ENCODE data around the gene FBXO31.
"Not testable (repeated sequence)": the region's sequence is repeated elsewhere in the genome, so short reads cannot be mapped to it uniquely, and the experiment has no call there.

FBXO31 gene

DNA sequence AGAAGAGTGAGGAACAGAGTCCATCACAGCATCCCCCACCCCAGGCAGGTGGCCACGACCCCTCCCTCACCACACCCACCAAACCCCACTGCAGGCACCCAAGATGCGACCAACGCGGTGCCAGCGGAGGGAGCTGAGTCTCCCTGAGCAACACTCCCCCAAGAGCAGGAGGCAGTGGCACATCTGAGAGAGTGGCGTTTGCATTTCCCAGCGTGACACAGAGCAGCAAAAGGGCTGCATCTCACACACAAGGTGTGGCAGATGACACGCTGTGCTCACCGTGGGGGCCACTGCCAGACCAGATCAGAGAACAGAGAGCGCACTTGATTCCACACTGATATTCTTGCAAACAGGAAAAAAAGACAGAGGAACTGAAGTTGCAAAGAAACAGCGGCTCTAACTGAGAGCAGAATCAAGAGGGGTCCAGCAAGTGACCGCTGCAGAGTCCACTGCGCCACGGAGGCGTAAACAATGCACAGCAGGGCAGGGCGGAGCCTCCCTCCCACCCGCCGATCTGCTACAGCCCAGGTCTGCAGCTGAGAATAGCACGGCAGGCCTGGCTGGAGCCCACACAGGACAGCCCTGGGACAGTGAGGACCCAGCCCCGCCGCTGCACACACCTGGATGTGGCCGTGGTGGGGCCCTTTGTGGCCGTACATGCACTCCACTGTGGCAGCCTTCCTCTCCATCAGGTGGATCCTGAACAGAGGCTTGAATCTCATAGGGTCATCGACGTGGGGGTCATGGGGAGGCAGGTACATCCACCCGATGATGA, 40.4 kb downstream of the FBXO31 start:
- peaks cover 43% of the 10 kb centered on the region for H3K36me3 ChIP-seq (ENCODE audit: insufficient read depth, low read length)
- H3K4me3 ChIP-seq (ENCODE audit: low read length): no peak overlapping the region
- H3K4me2 ChIP-seq (ENCODE audit: low read length): no peak overlapping the region
- no peaks in the 10 kb centered on the region for H3K4me1 ChIP-seq (ENCODE audit: control insufficient read depth, insufficient read depth, low read length)
- H3K9ac ChIP-seq (ENCODE audit: low read depth, low read length): no peak overlapping the region
- H3K27me3 ChIP-seq (ENCODE audit: control insufficient read depth, insufficient read depth, low read length): no peaks in the 10 kb centered on the region
- no peaks in the 10 kb centered on the region for H3K9me3 ChIP-seq (replicated peaks; ENCODE audit: low read length)

- H3K4me2 ChIP-seq (ENCODE audit: low read length): no peak overlapping the region
- no peak overlapping the region for H3K4me3 ChIP-seq (ENCODE audit: low read length)
- no peaks in the 10 kb centered on the region for H3K27me3 ChIP-seq (ENCODE audit: control insufficient read depth, insufficient read depth, low read length)
- no peak overlapping the region for H3K9ac ChIP-seq (ENCODE audit: low read depth, low read length)
- H3K36me3 ChIP-seq (ENCODE audit: insufficient read depth, low read length): peaks cover 47% of the 10 kb centered on the region
- no peaks in the 10 kb centered on the region for H3K4me1 ChIP-seq (ENCODE audit: control insufficient read depth, insufficient read depth, low read length)
- H3K9me3 ChIP-seq (replicated peaks; ENCODE audit: low read length): no peaks in the 10 kb centered on the region
These were observed 41.1 kb downstream of the FBXO31 start for GRCh38 chr16:87342504-87342903.

DNA sequence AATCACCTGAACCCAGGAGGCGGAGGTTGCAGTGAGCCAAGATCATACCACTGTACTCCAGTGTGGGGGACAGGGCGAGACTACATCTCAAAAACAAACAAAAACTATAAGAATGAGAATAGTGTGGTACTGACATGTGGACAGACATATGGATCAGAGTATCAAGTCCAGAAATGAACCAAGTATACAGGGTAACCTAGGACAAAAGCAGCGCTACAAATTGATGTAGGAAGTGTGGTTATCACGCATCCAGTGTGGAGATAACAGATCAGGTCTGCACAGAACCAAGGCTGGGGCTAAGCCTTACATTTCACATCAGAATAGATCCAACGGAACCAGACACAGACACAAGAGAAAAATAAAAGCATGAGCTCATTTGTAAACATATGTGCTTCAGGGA, 43.4 kb downstream of the FBXO31 start:
- Histone ChIP-seq H3K4me1 (ENCODE audit: control insufficient read depth, insufficient read depth, low read length) (no peaks in the 10 kb centered on the region), H3K4me2 (ENCODE audit: low read length) (no peak overlapping the region), H3K4me3 (ENCODE audit: low read length) (no peak overlapping the region), H3K27me3 (ENCODE audit: control insufficient read depth, insufficient read depth, low read length) (no peaks in the 10 kb centered on the region), H3K9ac (ENCODE audit: low read depth, low read length) (no peak overlapping the region), H3K36me3 (ENCODE audit: insufficient read depth, low read length) (peaks cover 37% of the 10 kb centered on the region), H3K9me3 (replicated peaks; ENCODE audit: low read length) (no peaks in the 10 kb centered on the region)

DNA sequence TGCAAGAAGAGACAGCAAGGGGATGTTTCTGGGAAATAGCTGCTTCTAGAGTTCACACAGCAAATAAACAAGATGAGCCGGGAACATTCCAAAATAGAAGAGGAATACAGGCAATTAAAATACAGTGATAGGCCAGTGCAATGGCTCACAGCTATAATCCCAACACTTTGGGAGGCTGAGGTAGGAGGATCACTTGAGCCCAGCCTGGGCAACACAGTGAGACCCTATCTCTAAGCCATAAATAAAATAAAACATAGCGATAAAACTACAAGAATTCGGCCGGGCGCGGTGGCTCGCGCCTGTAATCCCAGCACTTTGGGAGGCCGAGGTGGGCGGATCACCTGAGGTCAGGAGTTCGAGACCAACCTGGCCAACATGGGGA, 43.9 kb downstream of the FBXO31 start:
- not testable (repeated sequence) for H3K4me1 ChIP-seq (ENCODE audit: control insufficient read depth, insufficient read depth, low read length); H3K9ac ChIP-seq (ENCODE audit: low read depth, low read length); H3K4me2 ChIP-seq (ENCODE audit: low read length); H3K9me3 ChIP-seq (replicated peaks; ENCODE audit: low read length); H3K27me3 ChIP-seq (ENCODE audit: control insufficient read depth, insufficient read depth, low read length); H3K4me3 ChIP-seq (ENCODE audit: low read length)
- peaks cover 41% of the 10 kb centered on the region for H3K36me3 ChIP-seq (ENCODE audit: insufficient read depth, low read length)

DNA sequence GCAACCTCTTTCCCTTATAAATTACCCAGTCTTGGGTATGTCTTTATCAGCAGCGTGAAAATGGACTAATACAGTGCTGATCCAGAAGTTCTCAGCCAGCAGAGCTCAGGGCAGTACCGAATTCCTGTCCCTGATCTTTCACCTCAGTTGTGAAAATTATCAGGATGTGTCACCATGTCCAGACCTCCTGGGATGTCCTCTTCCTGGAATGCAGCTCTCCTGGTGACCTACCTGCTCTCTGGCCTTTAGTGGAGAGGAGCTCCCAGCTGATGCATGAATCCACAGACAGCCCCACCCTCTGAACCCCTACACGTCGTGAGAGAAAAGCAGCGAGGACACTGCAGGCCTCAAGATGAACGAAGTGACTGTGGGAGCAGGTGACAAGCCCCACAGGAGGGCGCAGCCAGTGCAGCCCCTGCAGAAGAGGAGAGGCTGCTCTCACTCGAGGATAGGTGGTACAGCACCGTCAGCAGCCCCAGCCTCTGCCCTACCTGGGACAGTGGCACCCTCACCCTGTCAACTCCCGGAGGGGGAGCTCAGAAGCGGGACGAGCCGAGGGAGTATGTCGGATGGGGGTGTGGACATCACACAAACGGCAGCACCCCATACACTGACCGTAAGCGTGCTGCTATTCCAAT, 44.4 kb downstream of the FBXO31 start:
- Histone ChIP-seq H3K36me3 (ENCODE audit: insufficient read depth, low read length) (peaks cover 46% of the 10 kb centered on the region), H3K27me3 (ENCODE audit: control insufficient read depth, insufficient read depth, low read length) (no peaks in the 10 kb centered on the region), H3K4me3 (ENCODE audit: low read length) (no peak overlapping the region), H3K4me1 (ENCODE audit: control insufficient read depth, insufficient read depth, low read length) (no peaks in the 10 kb centered on the region), H3K9me3 (replicated peaks; ENCODE audit: low read length) (no peaks in the 10 kb centered on the region), H3K4me2 (ENCODE audit: low read length) (no peak overlapping the region), H3K9ac (ENCODE audit: low read depth, low read length) (no peak overlapping the region)

DNA sequence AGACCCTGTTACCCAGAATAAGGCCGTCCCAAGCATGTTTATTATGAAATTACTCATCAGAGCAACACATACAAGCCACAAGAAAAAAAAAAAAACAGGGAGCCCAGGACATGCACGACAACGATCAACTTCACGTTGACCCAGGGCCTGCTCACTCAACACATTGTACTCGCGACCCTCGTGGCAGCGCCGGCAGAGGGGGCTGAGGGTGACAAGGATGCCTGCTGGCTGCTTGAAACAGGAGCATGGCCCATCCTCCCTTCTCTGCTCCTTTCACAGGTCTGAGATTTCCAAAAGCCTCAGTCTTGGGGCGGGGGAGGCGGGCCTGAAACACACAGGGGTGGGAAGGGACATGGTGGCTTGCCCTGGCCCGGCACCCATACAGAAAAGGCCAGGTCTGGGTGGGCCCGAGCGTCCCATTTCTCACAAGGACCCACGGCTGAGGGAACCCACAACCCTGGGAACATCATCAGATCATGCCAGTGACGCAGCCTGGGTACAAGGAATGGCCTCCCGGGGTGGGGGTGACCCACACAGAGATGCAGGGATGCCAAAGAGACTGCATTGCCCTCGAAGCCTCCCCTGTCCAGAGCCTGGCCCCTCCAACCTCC, 45.3 kb downstream of the FBXO31 start:
- H3K9me3 ChIP-seq (replicated peaks; ENCODE audit: low read length): no peaks in the 10 kb centered on the region
- H3K36me3 ChIP-seq (ENCODE audit: insufficient read depth, low read length): peaks cover 47% of the 10 kb centered on the region

GRCh38 chr16:87337262-87337771, 46.3 kb downstream of the FBXO31 start:
- no peak overlapping the region for H3K4me2 ChIP-seq (ENCODE audit: low read length)
- peaks cover 41% of the 10 kb centered on the region for H3K36me3 ChIP-seq (ENCODE audit: insufficient read depth, low read length)
- no peaks in the 10 kb centered on the region for H3K9me3 ChIP-seq (replicated peaks; ENCODE audit: low read length)
- peaks cover 2% of the 10 kb centered on the region for H3K4me1 ChIP-seq (ENCODE audit: control insufficient read depth, insufficient read depth, low read length)
- no peaks in the 10 kb centered on the region for H3K27me3 ChIP-seq (ENCODE audit: control insufficient read depth, insufficient read depth, low read length)
- no peak overlapping the region for H3K9ac ChIP-seq (ENCODE audit: low read depth, low read length)
- no peak overlapping the region for H3K4me3 ChIP-seq (ENCODE audit: low read length)

More for the DNA sequence above, 45.3 kb downstream of the FBXO31 start:
- Histone ChIP-seq H3K9ac (ENCODE audit: low read depth, low read length) (no peak overlapping the region), H3K4me3 (ENCODE audit: low read length) (no peak overlapping the region), H3K4me1 (ENCODE audit: control insufficient read depth, insufficient read depth, low read length) (peaks cover under 1% of the 10 kb centered on the region), H3K27me3 (ENCODE audit: control insufficient read depth, insufficient read depth, low read length) (no peaks in the 10 kb centered on the region), H3K4me2 (ENCODE audit: low read length) (no peak overlapping the region)

- H3K4me2 ChIP-seq (ENCODE audit: low read length): no peak overlapping the region
- H3K27me3 ChIP-seq (ENCODE audit: control insufficient read depth, insufficient read depth, low read length): no peaks in the 10 kb centered on the region
- H3K4me3 ChIP-seq (ENCODE audit: low read length): no peak overlapping the region
- no peaks in the 10 kb centered on the region for H3K9me3 ChIP-seq (replicated peaks; ENCODE audit: low read length)
- H3K36me3 ChIP-seq (ENCODE audit: insufficient read depth, low read length): peaks cover 40% of the 10 kb centered on the region
- no peak overlapping the region for H3K9ac ChIP-seq (ENCODE audit: low read depth, low read length)
- peaks cover 2% of the 10 kb centered on the region for H3K4me1 ChIP-seq (ENCODE audit: control insufficient read depth, insufficient read depth, low read length)
These were observed 46.9 kb downstream of the FBXO31 start for GRCh38 chr16:87336434-87337240.

DNA sequence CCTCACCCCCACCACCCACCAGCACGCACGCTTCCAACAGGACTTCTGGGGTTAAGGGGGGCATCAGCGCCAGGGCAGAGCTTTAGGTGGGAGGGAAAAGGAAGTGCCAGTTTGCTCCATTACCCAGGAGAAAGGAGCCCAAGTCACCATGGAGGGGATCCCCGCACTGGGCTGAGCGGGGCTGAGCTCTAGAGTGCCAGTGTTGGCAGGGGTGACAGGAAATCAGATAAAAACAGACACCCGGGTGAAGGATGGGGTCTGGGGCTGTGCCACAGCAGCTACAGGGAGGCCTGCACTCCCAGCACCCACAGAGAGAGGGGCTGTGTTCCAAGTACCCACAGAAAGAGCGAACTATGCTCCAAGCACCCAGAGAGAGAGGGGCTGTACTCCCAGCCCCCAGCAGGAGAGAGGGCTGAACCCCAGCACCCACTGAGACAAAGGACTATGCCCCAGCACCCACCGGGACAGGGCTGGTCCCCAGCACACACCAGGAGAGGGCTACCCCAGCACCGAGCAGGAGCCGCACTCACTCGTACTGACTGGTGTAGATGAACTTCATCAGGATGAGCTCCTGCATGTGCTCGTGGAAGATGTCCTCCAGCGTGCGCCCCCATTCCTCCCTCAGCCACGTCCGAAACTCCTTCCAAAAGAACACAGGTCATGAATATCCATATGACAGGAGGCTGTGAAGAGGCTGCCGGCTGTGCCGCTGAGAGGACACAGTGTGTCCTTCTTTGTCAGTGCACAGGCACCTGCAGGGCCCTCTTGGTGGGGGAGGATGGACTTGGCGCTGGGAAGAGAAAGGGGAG, 47.7 kb downstream of the FBXO31 start:
- peaks cover 42% of the 10 kb centered on the region for H3K36me3 ChIP-seq (ENCODE audit: insufficient read depth, low read length)
- no peaks in the 10 kb centered on the region for H3K27me3 ChIP-seq (ENCODE audit: control insufficient read depth, insufficient read depth, low read length)
- H3K4me2 ChIP-seq (ENCODE audit: low read length): no peak overlapping the region
- no peak overlapping the region for H3K9ac ChIP-seq (ENCODE audit: low read depth, low read length)
- no peak overlapping the region for H3K4me3 ChIP-seq (ENCODE audit: low read length)
- no peaks in the 10 kb centered on the region for H3K9me3 ChIP-seq (replicated peaks; ENCODE audit: low read length)
- H3K4me1 ChIP-seq (ENCODE audit: control insufficient read depth, insufficient read depth, low read length): peaks cover 2% of the 10 kb centered on the region

GRCh38 chr16:87334651-87335624, 48.6 kb downstream of the FBXO31 start:
- H3K27me3 ChIP-seq (ENCODE audit: control insufficient read depth, insufficient read depth, low read length): no peaks in the 10 kb centered on the region
- H3K4me2 ChIP-seq (ENCODE audit: low read length): no peak overlapping the region
- peaks cover 51% of the 10 kb centered on the region for H3K36me3 ChIP-seq (ENCODE audit: insufficient read depth, low read length)
- no peak overlapping the region for H3K9ac ChIP-seq (ENCODE audit: low read depth, low read length)
- H3K4me3 ChIP-seq (ENCODE audit: low read length): no peak overlapping the region
- H3K9me3 ChIP-seq (replicated peaks; ENCODE audit: low read length): no peaks in the 10 kb centered on the region
- H3K4me1 ChIP-seq (ENCODE audit: control insufficient read depth, insufficient read depth, low read length): peaks cover 2% of the 10 kb centered on the region
